ENCODE measurements around the gene PTGER3.
"Not testable (repeated sequence)": the region's sequence is repeated elsewhere in the genome, so short reads cannot be mapped to it uniquely, and the experiment has no call there.

The PTGER3 gene

GRCh38 chr1:70997793-70998192, 49.8 kb downstream of the PTGER3 start:
- in situ Hi-C loops (cut with MboI; ENCODE audit: low pct_unique_long_range_greater_than_20kb, low sequenced_read_pairs, unreplicated experiment), result no loop called here
- no peak for DNase-seq (ENCODE audit: low spot score)
- TF ChIP-seq CTCF (IDR thresholded peaks at IDR 0.05; ENCODE audit: extremely low read depth, insufficient read depth, missing control alignments), result no peak

DNA sequence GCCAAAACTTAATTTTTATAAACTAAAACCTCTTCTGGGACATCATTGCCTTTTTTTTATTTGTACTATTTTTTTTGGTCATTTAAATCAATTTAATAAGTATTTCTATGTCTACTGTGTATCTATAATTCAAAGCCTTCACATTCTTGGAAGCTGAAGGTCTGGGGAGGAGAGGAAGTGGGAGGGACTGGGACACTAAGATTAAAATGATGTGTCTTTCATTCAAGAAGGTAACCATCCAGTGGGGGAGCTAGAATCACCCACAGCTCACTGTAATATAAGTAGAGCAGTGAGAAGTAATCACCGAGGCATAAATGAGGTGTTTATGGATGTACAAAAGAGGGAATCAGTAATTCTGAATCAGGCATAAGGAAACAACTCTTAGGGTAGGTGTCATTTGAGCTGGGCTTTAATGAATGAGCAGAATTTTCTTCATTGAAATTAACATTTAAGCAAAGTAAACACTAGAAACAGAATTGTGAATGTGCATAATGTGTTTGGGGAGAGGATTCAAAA, 52.8 kb downstream of the PTGER3 start:
- in situ Hi-C loops (cut with MboI; ENCODE audit: low pct_unique_long_range_greater_than_20kb, low sequenced_read_pairs, unreplicated experiment), result no loop called here
- no peak for TF ChIP-seq CTCF (IDR thresholded peaks at IDR 0.05; ENCODE audit: extremely low read depth, insufficient read depth, missing control alignments)
- DNase-seq (ENCODE audit: low spot score), result no peak

GRCh38 chr1:70993798-70994197, 53.8 kb downstream of the PTGER3 start:
- in situ Hi-C loops (cut with MboI; ENCODE audit: low pct_unique_long_range_greater_than_20kb, low sequenced_read_pairs, unreplicated experiment), result no loop called here
- no peak for DNase-seq (ENCODE audit: low spot score)
- TF ChIP-seq CTCF (IDR thresholded peaks at IDR 0.05; ENCODE audit: extremely low read depth, insufficient read depth, missing control alignments), result no peak

- no peak for DNase-seq (ENCODE audit: low spot score)
- no peak for TF ChIP-seq CTCF (IDR thresholded peaks at IDR 0.05; ENCODE audit: extremely low read depth, insufficient read depth, missing control alignments)
- in situ Hi-C loops (cut with MboI; ENCODE audit: low pct_unique_long_range_greater_than_20kb, low sequenced_read_pairs, unreplicated experiment), result no loop called here
Measured at GRCh38 chr1:70992521-70992920, 55.1 kb downstream of the PTGER3 start.

- TF ChIP-seq CTCF (IDR thresholded peaks at IDR 0.05; ENCODE audit: extremely low read depth, insufficient read depth, missing control alignments), result no peak
- DNase-seq (ENCODE audit: low spot score), result no peak
- in situ Hi-C loops (cut with MboI; ENCODE audit: low pct_unique_long_range_greater_than_20kb, low sequenced_read_pairs, unreplicated experiment), result no loop called here
Measured at GRCh38 chr1:70990469-70991253, 57.0 kb downstream of the PTGER3 start.

- no peak for DNase-seq (ENCODE audit: low spot score)
- in situ Hi-C loops (cut with MboI; ENCODE audit: low pct_unique_long_range_greater_than_20kb, low sequenced_read_pairs, unreplicated experiment), result no loop called here
- TF ChIP-seq CTCF (IDR thresholded peaks at IDR 0.05; ENCODE audit: extremely low read depth, insufficient read depth, missing control alignments), result no peak
Measured at GRCh38 chr1:70987497-70987896, 60.1 kb downstream of the PTGER3 start.

- DNase-seq (ENCODE audit: low spot score); in situ Hi-C loops (cut with MboI; ENCODE audit: low pct_unique_long_range_greater_than_20kb, low sequenced_read_pairs, unreplicated experiment): not testable (repeated sequence)
Measured at GRCh38 chr1:70985776-70986225, 61.8 kb downstream of the PTGER3 start.

DNA sequence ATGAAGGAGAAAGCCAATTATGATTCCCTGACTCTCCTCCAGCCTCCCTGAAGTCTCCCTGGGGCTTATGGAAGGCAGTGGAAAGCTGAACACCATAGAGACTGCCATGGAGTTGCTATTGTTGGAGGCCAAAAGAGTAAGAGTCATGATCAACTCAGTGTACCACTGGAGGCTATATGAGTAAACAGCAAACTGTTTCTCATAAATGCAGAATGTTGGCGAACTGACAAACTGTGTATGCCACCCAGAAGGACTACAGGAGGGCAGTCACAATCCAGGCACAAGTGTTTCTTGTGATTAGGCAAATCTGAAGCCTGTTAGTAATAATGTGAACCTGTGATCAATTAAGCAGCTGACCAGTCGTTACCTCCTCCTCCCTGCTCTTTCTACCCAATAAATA, 62.3 kb downstream of the PTGER3 start:
- DNase-seq (ENCODE audit: low spot score); in situ Hi-C loops (cut with MboI; ENCODE audit: low pct_unique_long_range_greater_than_20kb, low sequenced_read_pairs, unreplicated experiment): not testable (repeated sequence)
